Liver (tissue), 3 donors: Measurements from ENCODE around the gene SMARCC1.

Experiments used
- EGR1 ChIP-seq, 2 donors: IDR thresholded peaks; 2 replicates each; pipeline ENCODE4 v1.6.1; 2016 to 2018; ENCODE audit warnings: antibody characterized with exemption in 2 of 2, low read depth in 2 of 2
- FOXA1 ChIP-seq: IDR thresholded peaks from 2 replicates; pipeline ENCODE4 v1.6.1; 2016; ENCODE audit warnings: antibody characterized with exemption
- GABPA ChIP-seq, 2 donors: IDR thresholded peaks in 1 of 2; conservative IDR thresholded peaks in 1 of 2; 2 replicates each; pipeline ENCODE4 v1.6.1; 2016; ENCODE audit warnings: antibody characterized with exemption in 2 of 2, mild to moderate bottlenecking in 1 of 2, moderate library complexity in 1 of 2
- JUND ChIP-seq, 2 donors: IDR thresholded peaks; 2 replicates each; pipeline ENCODE4 v1.6.1; 2016; ENCODE audit warnings: antibody characterized with exemption in 2 of 2
- RAD21 ChIP-seq, 2 donors: IDR thresholded peaks; 2 replicates each; pipeline ENCODE4 v1.6.1; 2016; ENCODE audit warnings: antibody characterized with exemption in 2 of 2, mild to moderate bottlenecking in 2 of 2
- RXRA ChIP-seq, 2 donors: IDR thresholded peaks; 2 replicates each; pipeline ENCODE4 v1.6.1; 2017 to 2018; ENCODE audit warnings: antibody characterized with exemption in 2 of 2, mild to moderate bottlenecking in 1 of 2
- SP1 ChIP-seq: IDR thresholded peaks from 2 replicates; pipeline ENCODE4 v1.6.1; 2018; ENCODE audit warnings: antibody characterized with exemption, mild to moderate bottlenecking
- TAF1 ChIP-seq: conservative IDR thresholded peaks from 2 replicates; pipeline ENCODE4 v1.6.1; 2016; ENCODE audit warnings: antibody characterized with exemption, mild to moderate bottlenecking
- TF ChIP-seq, protein P1 (sequence below): fragments of 150-350 bp; IDR thresholded peaks from 2 replicates; pipeline ENCODE4 v1.5.1; 2017; ENCODE audit warnings: improper control_type of control experiment, low read depth, low read length; ENCODE audit not compliant: missing input control
- TF ChIP-seq, protein P2 (sequence below): IDR thresholded peaks from 2 replicates; pipeline ENCODE4 v1.6.1; 2016; ENCODE audit warnings: antibody characterized with exemption
- TF ChIP-seq, protein P3 (sequence below): IDR thresholded peaks from 2 replicates; pipeline ENCODE4 v1.6.1; 2016; ENCODE audit warnings: antibody characterized with exemption, mild to moderate bottlenecking
- TF ChIP-seq, protein P4 (sequence below): IDR thresholded peaks from 2 replicates; pipeline ENCODE4 v1.6.1; 2016; ENCODE audit warnings: antibody characterized with exemption
- TF ChIP-seq, protein P5 (sequence below): IDR thresholded peaks from 2 replicates; pipeline ENCODE4 v1.6.1; 2016; ENCODE audit warnings: antibody characterized with exemption
- donor health status: healthy.
- donor health status: healthy.

DNA sequence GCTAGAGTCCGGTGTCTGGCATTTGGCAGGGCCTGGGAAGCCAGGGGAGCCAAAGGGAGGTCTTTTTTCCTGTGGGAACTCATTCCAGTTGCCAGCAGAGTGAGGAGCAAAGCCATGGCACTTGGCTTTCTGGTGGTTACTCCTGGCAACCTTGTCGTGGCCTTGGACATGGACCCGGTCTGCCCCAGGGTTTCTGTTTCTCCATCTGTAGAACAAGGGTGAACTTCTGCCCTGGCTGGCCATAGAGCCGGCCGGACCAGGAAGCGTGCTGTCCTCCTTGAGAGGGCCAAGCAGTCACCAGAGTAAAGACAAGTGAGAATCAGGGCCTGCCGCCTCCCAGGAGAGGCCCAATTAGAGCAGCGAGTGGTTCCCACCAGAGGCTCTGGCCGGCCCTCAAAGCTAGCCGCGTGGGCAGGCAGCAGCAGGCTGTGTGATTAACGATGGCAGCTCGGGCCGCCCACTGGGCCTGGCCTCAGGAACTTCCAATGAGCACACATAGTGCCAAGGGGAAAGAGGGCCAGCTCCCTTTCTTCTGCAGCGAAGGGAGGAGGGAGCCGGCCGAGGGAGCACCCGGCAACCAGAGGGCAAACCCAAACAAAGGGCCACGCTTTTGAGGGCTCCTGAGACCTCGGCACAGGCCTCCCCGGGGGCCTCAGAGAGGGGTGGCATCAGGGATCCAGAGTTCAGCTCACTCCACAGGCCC is 239.1 kb downstream of the SMARCC1 start:
- TF ChIP-seq, protein P1, sequence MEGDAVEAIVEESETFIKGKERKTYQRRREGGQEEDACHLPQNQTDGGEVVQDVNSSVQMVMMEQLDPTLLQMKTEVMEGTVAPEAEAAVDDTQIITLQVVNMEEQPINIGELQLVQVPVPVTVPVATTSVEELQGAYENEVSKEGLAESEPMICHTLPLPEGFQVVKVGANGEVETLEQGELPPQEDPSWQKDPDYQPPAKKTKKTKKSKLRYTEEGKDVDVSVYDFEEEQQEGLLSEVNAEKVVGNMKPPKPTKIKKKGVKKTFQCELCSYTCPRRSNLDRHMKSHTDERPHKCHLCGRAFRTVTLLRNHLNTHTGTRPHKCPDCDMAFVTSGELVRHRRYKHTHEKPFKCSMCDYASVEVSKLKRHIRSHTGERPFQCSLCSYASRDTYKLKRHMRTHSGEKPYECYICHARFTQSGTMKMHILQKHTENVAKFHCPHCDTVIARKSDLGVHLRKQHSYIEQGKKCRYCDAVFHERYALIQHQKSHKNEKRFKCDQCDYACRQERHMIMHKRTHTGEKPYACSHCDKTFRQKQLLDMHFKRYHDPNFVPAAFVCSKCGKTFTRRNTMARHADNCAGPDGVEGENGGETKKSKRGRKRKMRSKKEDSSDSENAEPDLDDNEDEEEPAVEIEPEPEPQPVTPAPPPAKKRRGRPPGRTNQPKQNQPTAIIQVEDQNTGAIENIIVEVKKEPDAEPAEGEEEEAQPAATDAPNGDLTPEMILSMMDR, result no peak
- TF ChIP-seq, protein P2, sequence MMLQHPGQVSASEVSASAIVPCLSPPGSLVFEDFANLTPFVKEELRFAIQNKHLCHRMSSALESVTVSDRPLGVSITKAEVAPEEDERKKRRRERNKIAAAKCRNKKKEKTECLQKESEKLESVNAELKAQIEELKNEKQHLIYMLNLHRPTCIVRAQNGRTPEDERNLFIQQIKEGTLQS, result no peak
- TF ChIP-seq, protein P3, sequence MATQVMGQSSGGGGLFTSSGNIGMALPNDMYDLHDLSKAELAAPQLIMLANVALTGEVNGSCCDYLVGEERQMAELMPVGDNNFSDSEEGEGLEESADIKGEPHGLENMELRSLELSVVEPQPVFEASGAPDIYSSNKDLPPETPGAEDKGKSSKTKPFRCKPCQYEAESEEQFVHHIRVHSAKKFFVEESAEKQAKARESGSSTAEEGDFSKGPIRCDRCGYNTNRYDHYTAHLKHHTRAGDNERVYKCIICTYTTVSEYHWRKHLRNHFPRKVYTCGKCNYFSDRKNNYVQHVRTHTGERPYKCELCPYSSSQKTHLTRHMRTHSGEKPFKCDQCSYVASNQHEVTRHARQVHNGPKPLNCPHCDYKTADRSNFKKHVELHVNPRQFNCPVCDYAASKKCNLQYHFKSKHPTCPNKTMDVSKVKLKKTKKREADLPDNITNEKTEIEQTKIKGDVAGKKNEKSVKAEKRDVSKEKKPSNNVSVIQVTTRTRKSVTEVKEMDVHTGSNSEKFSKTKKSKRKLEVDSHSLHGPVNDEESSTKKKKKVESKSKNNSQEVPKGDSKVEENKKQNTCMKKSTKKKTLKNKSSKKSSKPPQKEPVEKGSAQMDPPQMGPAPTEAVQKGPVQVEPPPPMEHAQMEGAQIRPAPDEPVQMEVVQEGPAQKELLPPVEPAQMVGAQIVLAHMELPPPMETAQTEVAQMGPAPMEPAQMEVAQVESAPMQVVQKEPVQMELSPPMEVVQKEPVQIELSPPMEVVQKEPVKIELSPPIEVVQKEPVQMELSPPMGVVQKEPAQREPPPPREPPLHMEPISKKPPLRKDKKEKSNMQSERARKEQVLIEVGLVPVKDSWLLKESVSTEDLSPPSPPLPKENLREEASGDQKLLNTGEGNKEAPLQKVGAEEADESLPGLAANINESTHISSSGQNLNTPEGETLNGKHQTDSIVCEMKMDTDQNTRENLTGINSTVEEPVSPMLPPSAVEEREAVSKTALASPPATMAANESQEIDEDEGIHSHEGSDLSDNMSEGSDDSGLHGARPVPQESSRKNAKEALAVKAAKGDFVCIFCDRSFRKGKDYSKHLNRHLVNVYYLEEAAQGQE, result no peak
- TF ChIP-seq RXRA (IDR thresholded peaks at IDR 0.05), result no peak
- TF ChIP-seq TAF1, result no peak
- TF ChIP-seq RAD21 (IDR thresholded peaks at IDR 0.05), result no peak
- no peak for TF ChIP-seq EGR1 (IDR thresholded peaks at IDR 0.05; ENCODE audit: low read depth in 2 of 2)
- no peak for TF ChIP-seq GABPA (IDR thresholded peaks at IDR 0.05 in 1 of 2, conservative IDR thresholded peaks at IDR 0.05 in 1 of 2)
- no peak for TF ChIP-seq SP1
- TF ChIP-seq, protein P4, sequence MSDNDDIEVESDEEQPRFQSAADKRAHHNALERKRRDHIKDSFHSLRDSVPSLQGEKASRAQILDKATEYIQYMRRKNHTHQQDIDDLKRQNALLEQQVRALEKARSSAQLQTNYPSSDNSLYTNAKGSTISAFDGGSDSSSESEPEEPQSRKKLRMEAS, result no peak
- TF ChIP-seq JUND (IDR thresholded peaks at IDR 0.05), result no peak
- TF ChIP-seq, protein P5, sequence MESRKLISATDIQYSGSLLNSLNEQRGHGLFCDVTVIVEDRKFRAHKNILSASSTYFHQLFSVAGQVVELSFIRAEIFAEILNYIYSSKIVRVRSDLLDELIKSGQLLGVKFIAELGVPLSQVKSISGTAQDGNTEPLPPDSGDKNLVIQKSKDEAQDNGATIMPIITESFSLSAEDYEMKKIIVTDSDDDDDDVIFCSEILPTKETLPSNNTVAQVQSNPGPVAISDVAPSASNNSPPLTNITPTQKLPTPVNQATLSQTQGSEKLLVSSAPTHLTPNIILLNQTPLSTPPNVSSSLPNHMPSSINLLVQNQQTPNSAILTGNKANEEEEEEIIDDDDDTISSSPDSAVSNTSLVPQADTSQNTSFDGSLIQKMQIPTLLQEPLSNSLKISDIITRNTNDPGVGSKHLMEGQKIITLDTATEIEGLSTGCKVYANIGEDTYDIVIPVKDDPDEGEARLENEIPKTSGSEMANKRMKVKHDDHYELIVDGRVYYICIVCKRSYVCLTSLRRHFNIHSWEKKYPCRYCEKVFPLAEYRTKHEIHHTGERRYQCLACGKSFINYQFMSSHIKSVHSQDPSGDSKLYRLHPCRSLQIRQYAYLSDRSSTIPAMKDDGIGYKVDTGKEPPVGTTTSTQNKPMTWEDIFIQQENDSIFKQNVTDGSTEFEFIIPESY, result no peak
- no peak for TF ChIP-seq FOXA1
